Lower leg skin (tissue), 4 donors: ENCODE data around the gene ARHGEF1. TPM values are rescaled to one million over a fixed set of nuclear protein-coding genes. Genes with fewer than 3 reads are reported as not detected.
"Not testable (repeated sequence)": the region's sequence is repeated elsewhere in the genome, so short reads cannot be mapped to it uniquely, and the experiment has no call there.

Experiments
- DNase-seq, 2 donors: peaks; one replicate each; pipeline ENCODE4 v3.0.0-alpha.2; 2019; ENCODE audit warnings: low spot score in 2 of 2
- H3K4me3 ChIP-seq: fragments of 200-600 bp; sonication (generic); 2 replicates; pipeline ENCODE4 v1.5.1; 2017; ENCODE audit warnings: mild to moderate bottlenecking, low read depth; ENCODE audit not compliant: poor library complexity, severe bottlenecking
- POLR2A ChIP-seq, 2 donors: fragments of 450-650 bp; IDR thresholded peaks; one replicate each; pipeline ENCODE4 v1.6.1; 2016 to 2017; ENCODE audit warnings: antibody characterized with exemption in 2 of 2, mild to moderate bottlenecking in 1 of 2, moderate library complexity in 1 of 2
- WGBS, 2 donors: methylation state at CpG; one replicate each; pipeline ENCODE4 v1.1.5; 2018; 5-methylcytosine and 5-hydroxymethylcytosine counted together
- intact Hi-C: fragments of 100-400 bp; cut with DNase I; formaldehyde crosslinking; loops from one replicate; pipeline ENCODE4 v1.15.0; 2023; ENCODE audit warnings: low total_unique reads
- total RNA-seq, 4 donors: library from RNA; depleted of rRNA; stranded (reverse); fragments of >200 nt; gene quantifications; one replicate each; pipeline ENCODE4 v1.1.0, GENCODE V29; 2016
- TF ChIP-seq, protein P1 (sequence below), 3 donors: fragments of 450-650 bp; IDR thresholded peaks; one replicate each; pipeline ENCODE4 v1.5.1; 2016; ENCODE audit warnings: antibody characterized with exemption in 3 of 3, mild to moderate bottlenecking in 3 of 3, moderate library complexity in 2 of 3

Gene ARHGEF1
- total RNA-seq, 4 donors from 2014 or later = 56.9 to 94.3 (median 68.7) TPM

DNA sequence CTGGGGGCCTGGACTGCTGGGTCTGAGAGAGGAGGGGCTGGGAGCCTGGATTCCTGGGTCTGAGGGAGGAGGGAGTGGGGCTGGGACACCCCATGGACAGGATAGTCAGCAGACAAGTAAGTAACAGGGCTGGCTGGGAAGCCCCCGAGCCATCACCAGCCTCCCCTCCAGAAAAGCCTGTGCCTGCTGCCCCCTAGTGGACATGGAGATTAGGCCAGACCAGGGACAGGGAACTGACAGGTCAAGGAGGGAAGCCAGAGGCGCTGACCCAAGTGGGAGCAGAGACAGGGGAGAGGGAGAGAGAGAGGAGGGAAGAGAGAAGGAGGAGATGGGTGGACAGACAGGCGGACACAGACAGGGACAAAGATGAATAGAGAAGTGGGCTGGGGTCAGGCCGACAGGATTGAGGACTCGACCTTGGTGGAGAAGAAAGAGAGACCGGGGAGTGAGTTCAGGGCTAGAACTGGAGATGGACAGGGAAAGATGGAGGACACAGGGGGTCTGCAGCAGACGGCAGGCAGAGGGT, 51.9 kb downstream of the ARHGEF1 start:
- intact Hi-C loops = no loop called here
- peak; percentile 38 to 90 for DNase-seq
- no peak for TF ChIP-seq POLR2A (IDR thresholded peaks at IDR 0.05)
- TF ChIP-seq, protein P1, sequence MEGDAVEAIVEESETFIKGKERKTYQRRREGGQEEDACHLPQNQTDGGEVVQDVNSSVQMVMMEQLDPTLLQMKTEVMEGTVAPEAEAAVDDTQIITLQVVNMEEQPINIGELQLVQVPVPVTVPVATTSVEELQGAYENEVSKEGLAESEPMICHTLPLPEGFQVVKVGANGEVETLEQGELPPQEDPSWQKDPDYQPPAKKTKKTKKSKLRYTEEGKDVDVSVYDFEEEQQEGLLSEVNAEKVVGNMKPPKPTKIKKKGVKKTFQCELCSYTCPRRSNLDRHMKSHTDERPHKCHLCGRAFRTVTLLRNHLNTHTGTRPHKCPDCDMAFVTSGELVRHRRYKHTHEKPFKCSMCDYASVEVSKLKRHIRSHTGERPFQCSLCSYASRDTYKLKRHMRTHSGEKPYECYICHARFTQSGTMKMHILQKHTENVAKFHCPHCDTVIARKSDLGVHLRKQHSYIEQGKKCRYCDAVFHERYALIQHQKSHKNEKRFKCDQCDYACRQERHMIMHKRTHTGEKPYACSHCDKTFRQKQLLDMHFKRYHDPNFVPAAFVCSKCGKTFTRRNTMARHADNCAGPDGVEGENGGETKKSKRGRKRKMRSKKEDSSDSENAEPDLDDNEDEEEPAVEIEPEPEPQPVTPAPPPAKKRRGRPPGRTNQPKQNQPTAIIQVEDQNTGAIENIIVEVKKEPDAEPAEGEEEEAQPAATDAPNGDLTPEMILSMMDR (IDR thresholded peaks at IDR 0.05) = peak in 1 of 3 donors; percentile 41
- H3K4me3 ChIP-seq = no peak overlapping the region
- 24 to 28% methylated on average over 7 of the region's 7 CpGs for WGBS, 2 donors

DNA sequence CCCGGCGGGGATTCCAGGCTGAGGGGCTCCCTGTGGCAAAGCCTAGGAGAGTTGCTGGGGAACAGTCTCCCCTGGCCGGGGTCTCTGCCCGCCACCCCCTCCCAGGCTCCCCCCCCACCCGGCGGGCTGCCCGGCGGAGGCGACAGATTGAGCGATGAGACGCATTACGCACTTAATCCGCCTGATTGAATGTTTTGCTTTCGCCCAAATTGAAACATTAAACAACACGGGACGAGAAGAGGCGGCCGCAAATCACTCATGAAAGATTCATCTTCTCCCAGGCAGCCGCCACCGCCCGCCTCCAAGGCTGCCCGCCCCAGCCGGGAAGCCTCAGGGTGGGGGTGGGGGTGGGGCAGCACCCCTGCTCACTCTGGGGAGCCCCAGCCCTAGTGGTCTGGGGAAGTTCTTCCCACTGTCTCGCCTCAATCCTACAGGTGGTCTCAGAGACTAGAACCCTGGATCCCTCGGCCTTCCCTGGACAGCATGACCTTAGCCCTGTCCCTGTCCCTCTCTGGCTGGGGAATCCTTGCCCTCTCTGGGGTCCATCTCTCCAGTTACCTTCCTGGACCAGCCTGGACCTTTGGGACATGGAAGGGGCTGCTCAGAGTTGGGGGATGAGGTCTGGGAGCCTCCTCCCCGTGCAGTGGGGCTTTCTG, 52.9 kb downstream of the ARHGEF1 start:
- TF ChIP-seq POLR2A (IDR thresholded peaks at IDR 0.05) = no peak
- TF ChIP-seq, protein P1 (IDR thresholded peaks at IDR 0.05) = no peak
- WGBS, 2 donors = 20 to 25% methylated on average over 23 to 26 of the region's 26 CpGs
- intact Hi-C loops = no loop called here
- DNase-seq = no peak
- no peak overlapping the region for H3K4me3 ChIP-seq

DNA sequence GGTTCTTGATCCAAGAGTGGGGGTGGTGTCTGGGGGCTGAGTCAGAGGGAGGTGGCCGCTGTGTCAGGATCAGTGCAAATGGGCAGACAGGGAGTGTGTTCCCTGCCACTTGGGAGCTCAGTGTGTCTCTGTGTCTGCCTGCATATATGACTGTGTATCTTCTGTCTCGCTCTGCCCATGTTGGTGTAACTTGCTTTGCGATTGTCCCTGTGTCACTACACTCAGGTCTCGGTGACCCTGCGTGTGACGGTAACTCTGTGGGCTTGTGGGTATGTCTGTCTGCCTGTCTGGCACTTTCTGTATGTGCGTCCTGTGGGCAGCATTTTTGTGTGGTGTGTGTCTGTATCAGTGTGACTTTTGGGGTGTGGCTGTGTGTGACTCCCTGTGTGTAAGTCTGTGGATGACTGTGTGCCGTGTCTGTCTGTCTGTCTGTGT, 53.4 kb downstream of the ARHGEF1 start:
- intact Hi-C loops = no loop called here
- 64 to 69% methylated on average over 8 of the region's 8 CpGs for WGBS, 2 donors
- TF ChIP-seq, protein P1 (IDR thresholded peaks at IDR 0.05) = no peak
- TF ChIP-seq POLR2A (IDR thresholded peaks at IDR 0.05) = no peak
- no peak overlapping the region for H3K4me3 ChIP-seq
- no peak for DNase-seq

DNA sequence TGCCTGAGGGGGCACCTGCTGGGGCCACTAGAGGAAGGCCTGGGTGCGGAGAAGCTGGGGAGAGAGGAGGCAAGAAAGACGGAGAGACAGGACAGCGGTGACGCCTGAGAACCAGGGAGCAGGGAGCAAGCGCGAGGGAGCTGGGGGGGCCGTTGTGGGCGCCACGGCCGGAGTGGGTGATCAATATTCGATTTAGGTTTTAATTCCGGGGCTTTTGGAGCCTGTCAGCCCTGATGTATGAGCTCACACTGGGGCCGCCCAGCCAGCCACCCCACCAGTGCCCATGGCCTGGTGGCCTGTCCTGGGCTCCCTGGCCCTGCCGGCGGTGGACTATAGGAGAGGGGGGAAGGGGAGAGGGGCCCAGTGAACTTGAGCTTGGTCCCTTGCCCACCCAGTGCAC, 54.0 kb downstream of the ARHGEF1 start:
- 70 to 71% methylated on average over 15 of the region's 15 CpGs for WGBS, 2 donors
- no peak overlapping the region for H3K4me3 ChIP-seq
- DNase-seq = no peak
- TF ChIP-seq, protein P1 (IDR thresholded peaks at IDR 0.05) = no peak
- TF ChIP-seq POLR2A (IDR thresholded peaks at IDR 0.05) = no peak
- intact Hi-C loops = no loop called here

DNA sequence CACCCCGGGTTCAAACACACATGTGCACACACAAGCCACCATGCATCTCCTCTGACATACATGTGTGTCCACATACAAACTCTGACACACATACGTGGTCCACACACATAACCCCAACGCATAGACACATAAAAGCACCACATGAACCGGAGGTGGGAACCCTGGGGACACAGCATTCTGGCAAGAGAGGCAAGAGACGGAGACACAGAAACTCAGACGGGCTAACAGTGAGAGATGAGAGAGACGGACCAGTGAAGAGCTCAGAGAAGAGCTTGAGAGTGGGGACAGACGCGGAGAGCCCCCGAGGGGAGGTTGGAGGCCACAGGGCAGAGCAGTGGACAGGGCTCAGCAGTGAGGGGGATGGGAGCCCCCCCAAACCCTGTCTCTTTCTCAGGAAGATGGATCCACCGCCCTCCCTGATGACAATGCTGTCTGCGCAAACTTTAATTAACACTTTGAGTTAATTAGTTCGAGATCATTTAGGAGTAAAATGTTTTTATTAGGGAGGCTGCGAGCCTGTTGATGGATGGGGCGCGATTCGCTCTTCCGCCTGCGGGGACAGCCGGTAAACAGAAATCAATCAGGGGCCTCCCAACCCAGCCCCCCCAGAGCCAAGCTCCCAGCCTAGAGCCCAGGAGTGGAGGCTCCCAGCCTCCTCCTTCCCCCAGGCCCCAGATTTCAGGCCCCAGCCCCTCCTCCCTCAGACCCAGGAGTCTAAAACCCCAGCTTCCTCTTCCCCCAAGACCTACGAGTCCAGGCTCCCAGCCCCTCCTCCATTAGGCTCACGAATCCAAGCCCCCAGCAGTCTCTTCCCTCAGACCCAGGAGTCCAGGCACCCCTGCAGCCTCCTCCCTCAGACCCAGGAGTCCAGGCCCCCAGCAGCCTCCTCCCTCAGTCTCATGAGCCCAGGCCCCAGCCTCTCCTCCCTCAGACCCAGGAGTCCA, 54.8 kb downstream of the ARHGEF1 start:
- no peak overlapping the region for H3K4me3 ChIP-seq
- WGBS, 2 donors = 48 to 56% methylated on average over 22 of the region's 22 CpGs
- intact Hi-C loops = no loop called here
- TF ChIP-seq, protein P1 (IDR thresholded peaks at IDR 0.05) = no peak
- no peak for TF ChIP-seq POLR2A (IDR thresholded peaks at IDR 0.05)
- no peak for DNase-seq

DNA sequence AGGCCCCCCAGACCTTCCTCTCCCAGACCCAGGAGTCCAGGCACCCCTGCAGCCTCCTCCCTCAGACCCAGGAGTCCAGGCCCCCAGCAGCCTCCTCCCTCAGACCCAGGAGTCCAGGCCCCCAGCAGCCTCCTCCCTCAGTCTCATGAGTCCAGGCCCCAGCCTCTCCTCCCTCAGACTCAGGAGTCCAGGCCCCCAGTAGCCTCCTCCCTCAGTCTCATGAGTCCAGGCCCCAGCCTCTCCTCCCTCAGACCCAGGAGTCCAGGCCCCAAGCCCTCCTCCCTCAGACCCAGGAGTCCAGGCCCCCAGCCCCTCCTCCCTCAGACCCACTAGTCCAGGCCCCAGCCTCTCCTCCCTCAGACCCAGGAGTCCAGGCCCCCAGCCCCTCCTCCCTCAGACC, 56.2 kb downstream of the ARHGEF1 start:
- H3K4me3 ChIP-seq, intact Hi-C loops, DNase-seq: not testable (repeated sequence)
